ENCODE results near the gene LTA4H. TPM values are rescaled to one million over a fixed set of nuclear protein-coding genes. Genes with fewer than 3 reads are reported as not detected.
"Not testable (repeated sequence)": the region's sequence is repeated elsewhere in the genome, so short reads cannot be mapped to it uniquely, and the experiment has no call there.

Gene LTA4H
- total and polyA plus RNA-seq, 4 donors = 45.5 to 66.8 (median 54.4) TPM

DNA sequence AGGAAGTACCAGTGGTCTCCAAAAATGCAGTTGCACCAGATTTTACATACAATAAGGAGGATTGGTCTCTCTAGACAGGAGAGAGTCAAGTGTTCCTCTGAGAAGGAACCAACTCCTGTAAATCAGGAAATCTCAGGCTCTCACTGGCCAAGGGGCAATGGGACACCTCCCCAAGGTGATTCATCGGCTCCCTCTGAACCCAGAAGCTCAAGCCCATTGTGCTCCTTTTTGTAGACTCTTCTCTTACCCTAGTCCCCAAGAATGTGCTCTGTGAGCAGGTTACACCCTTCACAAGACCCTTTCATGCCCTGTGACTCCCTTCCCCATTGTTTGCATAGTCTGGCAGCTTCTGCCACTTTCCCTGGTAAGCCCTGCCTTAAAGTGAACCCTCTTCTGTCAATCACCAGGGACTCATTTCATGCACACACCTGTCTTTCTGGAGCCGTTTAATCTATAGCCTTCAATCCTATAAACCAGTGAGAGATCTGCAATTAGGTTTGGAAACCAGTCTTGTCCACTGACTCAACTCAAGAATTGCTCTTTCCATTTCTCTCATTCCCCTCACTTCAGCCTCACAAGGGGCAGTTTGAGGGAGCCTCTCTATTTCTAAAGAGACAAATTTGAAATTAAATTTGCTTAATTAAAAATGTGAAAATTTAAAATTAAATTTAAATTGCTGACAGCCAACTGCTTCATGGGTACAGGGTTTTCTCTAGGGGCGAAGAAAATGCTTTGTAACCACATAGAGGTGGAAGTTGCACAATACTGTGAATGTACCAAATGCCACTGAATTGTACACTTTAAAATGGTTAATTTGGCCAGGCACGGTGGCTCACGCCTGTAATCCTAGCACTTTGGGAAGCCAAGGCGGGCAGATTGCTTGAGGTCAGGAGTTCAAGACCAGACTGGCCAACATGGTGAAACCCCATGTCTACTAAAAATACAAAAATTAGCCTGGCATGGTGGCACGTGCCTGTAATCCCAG is 38.3 kb upstream of the LTA4H start:
- H3K4me3 ChIP-seq (ENCODE audit: low read length in 2 of 2) = no peak overlapping the region
- H3K36me3 ChIP-seq (ENCODE audit: control insufficient read depth in 1 of 2, insufficient read depth in 2 of 2, low read length in 1 of 2) = no peaks in the 10 kb centered on the region
- no peak overlapping the region for H3K27ac ChIP-seq (ENCODE audit: low read depth in 1 of 2, low read length in 2 of 2)
- DNase-seq (no peak), ATAC-seq (ENCODE audit: low FRiP score) (no peak)
- WGBS, 2 donors = 75 to 82% methylated on average over 7 of the region's 7 CpGs
- no peaks in the 10 kb centered on the region for H3K4me1 ChIP-seq (ENCODE audit: control insufficient read depth in 1 of 2, insufficient read depth in 2 of 2, low read length in 2 of 2)
- intact Hi-C loops (cut with DNase I) = no loop called here
- H3K9me3 ChIP-seq (ENCODE audit: control insufficient read depth, low read length) = no peaks in the 10 kb centered on the region
- no peaks in the 10 kb centered on the region for H3K27me3 ChIP-seq (ENCODE audit: control insufficient read depth in 1 of 2, insufficient read depth in 2 of 2, low read length in 1 of 2)

DNA sequence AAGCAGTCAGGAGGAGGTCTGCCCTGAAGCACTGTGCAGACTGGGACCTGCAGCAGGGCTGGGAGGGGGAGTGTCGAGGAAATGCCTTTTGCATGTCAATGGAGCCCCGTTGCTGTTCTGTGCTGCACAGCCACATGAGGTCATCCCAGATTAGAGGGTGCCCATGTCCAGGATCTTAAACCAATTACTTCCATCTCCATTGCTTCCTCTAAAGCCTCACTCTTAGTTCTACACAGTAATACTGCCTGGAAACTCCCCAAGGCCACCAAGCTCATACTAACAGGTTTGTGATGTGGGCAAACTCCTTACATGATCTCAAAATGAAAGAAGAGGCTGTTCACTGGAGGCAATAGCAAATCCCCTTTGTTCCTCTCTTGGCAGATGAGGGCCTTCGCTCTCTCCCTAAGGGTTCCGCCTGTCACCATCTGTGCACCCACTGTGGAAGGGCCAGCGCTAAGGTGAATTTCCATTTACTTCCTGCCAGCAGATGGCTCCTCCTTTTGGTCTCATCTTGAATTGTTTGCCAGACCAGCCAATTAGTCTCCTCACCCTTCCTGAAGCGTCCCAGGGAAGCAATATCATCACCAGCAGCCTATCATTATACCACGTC is 35.4 kb upstream of the LTA4H start:
- no peak for ATAC-seq (ENCODE audit: low FRiP score)

DNA sequence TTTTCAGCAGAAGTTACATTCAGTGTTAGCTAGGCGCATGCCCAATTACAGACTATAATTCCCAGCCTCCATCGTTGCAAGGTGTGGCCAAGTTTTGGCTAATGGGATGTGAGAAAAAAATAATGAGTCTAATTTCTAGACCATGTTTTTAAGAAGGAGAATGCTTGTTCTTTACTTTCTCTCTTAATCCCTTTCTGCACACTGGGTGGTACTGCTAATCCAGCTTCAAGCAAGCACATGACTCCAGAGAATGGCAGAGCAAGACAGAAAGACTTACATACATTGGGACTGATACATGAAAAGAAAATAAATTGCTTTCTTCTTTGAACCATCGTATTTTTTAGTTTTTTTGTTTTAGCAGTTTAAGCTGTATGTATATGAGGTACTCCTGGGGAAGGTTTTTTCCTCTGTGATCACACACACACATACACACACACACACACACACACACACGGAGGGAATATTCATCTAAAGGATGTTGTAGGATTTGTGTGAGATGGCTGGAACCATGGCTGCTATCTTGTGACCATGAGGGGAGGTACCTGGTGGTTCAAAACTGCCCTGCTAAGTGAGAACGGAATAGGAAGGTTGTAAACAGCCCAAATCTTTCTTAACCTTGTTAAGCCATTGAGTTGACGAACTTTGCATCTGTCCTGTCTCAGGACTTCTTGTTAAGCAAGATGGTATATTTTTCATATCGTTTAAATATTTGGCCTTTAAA is 34.3 kb upstream of the LTA4H start:
- Histone ChIP-seq H3K27ac (ENCODE audit: low read depth in 1 of 2, low read length in 2 of 2) (no peak overlapping the region), H3K9me3 (ENCODE audit: control insufficient read depth, low read length) (no peaks in the 10 kb centered on the region), H3K27me3 (ENCODE audit: control insufficient read depth in 1 of 2, insufficient read depth in 2 of 2, low read length in 1 of 2) (no peaks in the 10 kb centered on the region), H3K4me3 (ENCODE audit: low read length in 2 of 2) (no peak overlapping the region), H3K36me3 (ENCODE audit: control insufficient read depth in 1 of 2, insufficient read depth in 2 of 2, low read length in 1 of 2) (no peaks in the 10 kb centered on the region), H3K4me1 (ENCODE audit: control insufficient read depth in 1 of 2, insufficient read depth in 2 of 2, low read length in 2 of 2) (no peaks in the 10 kb centered on the region)
- WGBS, 2 donors = 85% methylated on average over 7 of the region's 7 CpGs
- intact Hi-C loops (cut with DNase I) = loop anchor here in 1 of 2 donors (10.0 kb wide), 1 partner anchor 335 kb away; the partner anchor contains the start of gene CDK17
- DNase-seq (no peak), ATAC-seq (ENCODE audit: low FRiP score) (no peak)

More for the DNA sequence above, 35.4 kb upstream of the LTA4H start:
- 48 to 53% methylated on average over 7 of the region's 7 CpGs for WGBS, 2 donors
- no peak for DNase-seq
- no peaks in the 10 kb centered on the region for H3K36me3 ChIP-seq (ENCODE audit: control insufficient read depth in 1 of 2, insufficient read depth in 2 of 2, low read length in 1 of 2)
- H3K4me1 ChIP-seq (ENCODE audit: control insufficient read depth in 1 of 2, insufficient read depth in 2 of 2, low read length in 2 of 2) = no peaks in the 10 kb centered on the region
- H3K9me3 ChIP-seq (ENCODE audit: control insufficient read depth, low read length) = no peaks in the 10 kb centered on the region
- H3K4me3 ChIP-seq (ENCODE audit: low read length in 2 of 2) = no peak overlapping the region
- no peaks in the 10 kb centered on the region for H3K27me3 ChIP-seq (ENCODE audit: control insufficient read depth in 1 of 2, insufficient read depth in 2 of 2, low read length in 1 of 2)
- H3K27ac ChIP-seq (ENCODE audit: low read depth in 1 of 2, low read length in 2 of 2) = no peak overlapping the region
- intact Hi-C loops (cut with DNase I) = no loop called here

DNA sequence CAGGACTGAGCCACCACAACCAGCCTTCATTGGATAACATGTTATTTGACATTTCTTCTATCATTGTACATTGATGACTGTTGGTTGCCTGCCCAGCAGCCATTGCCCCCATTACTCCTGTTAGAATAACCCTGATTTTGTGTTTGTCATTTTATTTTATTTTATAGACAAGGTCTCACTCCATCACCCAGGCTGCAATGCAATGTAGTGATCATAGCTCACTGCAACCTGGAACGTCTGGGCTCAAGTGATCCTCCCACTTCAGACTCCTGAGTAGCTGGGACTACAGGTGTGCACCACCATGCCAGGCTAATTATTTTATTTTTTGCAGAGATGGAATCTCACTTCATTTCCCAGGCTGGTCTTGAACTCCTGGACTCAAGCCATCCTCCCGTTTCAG is 33.2 kb upstream of the LTA4H start:
- intact Hi-C loops (cut with DNase I) = loop anchor here in 1 of 2 donors (10.0 kb wide), 1 partner anchor 336 kb away; the partner anchor contains the start of gene CDK17
- H3K9me3 ChIP-seq (ENCODE audit: control insufficient read depth, low read length) = no peaks in the 10 kb centered on the region
- 87 to 90% methylated on average over 2 of the region's 2 CpGs for WGBS, 2 donors
- no peak overlapping the region for H3K4me3 ChIP-seq (ENCODE audit: low read length in 2 of 2)
- DNase-seq (no peak), ATAC-seq (ENCODE audit: low FRiP score) (no peak)
- no peaks in the 10 kb centered on the region for H3K36me3 ChIP-seq (ENCODE audit: control insufficient read depth in 1 of 2, insufficient read depth in 2 of 2, low read length in 1 of 2)
- no peaks in the 10 kb centered on the region for H3K27me3 ChIP-seq (ENCODE audit: control insufficient read depth in 1 of 2, insufficient read depth in 2 of 2, low read length in 1 of 2)
- no peak overlapping the region for H3K27ac ChIP-seq (ENCODE audit: low read depth in 1 of 2, low read length in 2 of 2)
- H3K4me1 ChIP-seq (ENCODE audit: control insufficient read depth in 1 of 2, insufficient read depth in 2 of 2, low read length in 2 of 2) = no peaks in the 10 kb centered on the region

DNA sequence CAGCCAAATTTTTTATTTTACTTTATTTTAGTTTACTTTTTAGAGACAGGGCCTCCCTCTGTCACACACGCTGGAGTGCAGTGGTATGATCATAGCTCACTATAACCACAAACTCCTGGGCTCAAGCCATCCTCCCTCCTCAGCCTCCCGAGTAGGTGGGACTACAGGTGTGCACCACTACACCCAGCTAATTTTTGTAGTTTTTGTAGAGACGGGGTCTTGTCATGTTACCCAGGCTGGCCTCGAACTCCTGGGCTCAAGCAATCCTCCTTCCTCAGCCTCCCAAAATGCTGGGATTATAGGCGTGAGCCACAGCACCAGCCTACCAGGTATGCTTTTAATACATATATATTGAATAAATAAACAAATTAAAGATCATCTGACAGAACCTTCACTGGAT is 32.7 kb upstream of the LTA4H start:
- no peaks in the 10 kb centered on the region for H3K9me3 ChIP-seq (ENCODE audit: control insufficient read depth, low read length)
- no peaks in the 10 kb centered on the region for H3K36me3 ChIP-seq (ENCODE audit: control insufficient read depth in 1 of 2, insufficient read depth in 2 of 2, low read length in 1 of 2)
- H3K27ac ChIP-seq (ENCODE audit: low read depth in 1 of 2, low read length in 2 of 2) = no peak overlapping the region
- no peak overlapping the region for H3K4me3 ChIP-seq (ENCODE audit: low read length in 2 of 2)
- 94 to 95% methylated on average over 5 of the region's 5 CpGs for WGBS, 2 donors
- no peak for DNase-seq
- no peaks in the 10 kb centered on the region for H3K27me3 ChIP-seq (ENCODE audit: control insufficient read depth in 1 of 2, insufficient read depth in 2 of 2, low read length in 1 of 2)
- intact Hi-C loops (cut with DNase I) = loop anchor here in 1 of 2 donors (10.0 kb wide), 1 partner anchor 337 kb away; the partner anchor contains the start of gene CDK17
- no peaks in the 10 kb centered on the region for H3K4me1 ChIP-seq (ENCODE audit: control insufficient read depth in 1 of 2, insufficient read depth in 2 of 2, low read length in 2 of 2)
- no peak for ATAC-seq (ENCODE audit: low FRiP score)

DNA sequence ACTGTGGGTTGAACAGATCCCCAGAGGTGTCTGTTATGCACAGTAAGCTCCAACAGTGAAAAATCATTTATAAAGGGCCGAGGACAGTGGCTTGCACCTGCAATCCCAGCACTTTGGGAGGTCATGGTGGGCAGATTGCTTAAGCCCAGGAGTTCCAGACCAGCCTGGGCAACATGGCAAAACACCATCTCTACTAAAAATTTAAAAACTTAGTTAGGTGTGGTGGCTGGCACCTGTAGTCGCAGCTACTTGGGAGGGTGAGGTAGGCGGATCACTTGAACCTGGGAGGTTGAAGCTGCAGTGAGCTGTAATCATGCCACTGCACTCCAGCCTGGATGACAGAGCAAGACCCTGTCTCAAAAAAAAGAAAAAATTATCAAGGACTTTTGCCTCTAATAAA is 30.4 kb upstream of the LTA4H start:
- WGBS, 2 donors = 95 to 100% methylated on average over 3 of the region's 3 CpGs
- not testable (repeated sequence) for DNase-seq; H3K36me3 ChIP-seq (ENCODE audit: control insufficient read depth in 1 of 2, insufficient read depth in 2 of 2, low read length in 1 of 2); H3K4me3 ChIP-seq (ENCODE audit: low read length in 2 of 2); H3K27ac ChIP-seq (ENCODE audit: low read depth in 1 of 2, low read length in 2 of 2); ATAC-seq (ENCODE audit: low FRiP score); H3K4me1 ChIP-seq (ENCODE audit: control insufficient read depth in 1 of 2, insufficient read depth in 2 of 2, low read length in 2 of 2); H3K27me3 ChIP-seq (ENCODE audit: control insufficient read depth in 1 of 2, insufficient read depth in 2 of 2, low read length in 1 of 2); H3K9me3 ChIP-seq (ENCODE audit: control insufficient read depth, low read length)
- intact Hi-C loops (cut with DNase I) = loop anchor here in 1 of 2 donors (2.0 to 10.0 kb wide), 2 partner anchors 339 to 451 kb away; partner anchors contain the start of gene CDK17

DNA sequence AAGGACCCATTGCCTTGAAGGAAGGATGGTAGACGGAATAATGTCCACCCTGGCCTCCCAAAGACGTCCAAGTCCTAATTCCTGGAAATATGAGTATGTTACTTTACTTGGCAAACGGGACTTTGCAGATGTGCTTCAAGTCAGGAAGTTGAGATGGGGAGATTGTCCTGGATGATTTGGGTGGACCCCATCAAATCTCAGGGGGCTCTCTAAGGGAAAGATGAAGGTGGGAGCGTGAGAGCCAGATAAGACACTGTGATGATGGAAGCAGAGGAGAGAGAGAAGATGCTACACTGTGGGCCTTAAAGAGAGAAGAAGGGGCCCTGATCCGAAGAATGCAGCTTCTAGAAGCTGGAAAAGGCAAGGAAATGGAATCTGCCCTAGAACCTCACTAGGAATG is 29.6 kb upstream of the LTA4H start:
- no peak for ATAC-seq (ENCODE audit: low FRiP score)
- 81 to 86% methylated on average over 5 of the region's 5 CpGs for WGBS, 2 donors
- no peaks in the 10 kb centered on the region for H3K27me3 ChIP-seq (ENCODE audit: control insufficient read depth in 1 of 2, insufficient read depth in 2 of 2, low read length in 1 of 2)
- no peaks in the 10 kb centered on the region for H3K36me3 ChIP-seq (ENCODE audit: control insufficient read depth in 1 of 2, insufficient read depth in 2 of 2, low read length in 1 of 2)
- no peak overlapping the region for H3K27ac ChIP-seq (ENCODE audit: low read depth in 1 of 2, low read length in 2 of 2)
- no peak for DNase-seq
- intact Hi-C loops (cut with DNase I) = loop anchor here (2.0 to 10.0 kb wide), 4 partner anchors 132 to 452 kb away; partner anchors contain the start of gene CDK17 (in 1 of the 2)
- H3K4me1 ChIP-seq (ENCODE audit: control insufficient read depth in 1 of 2, insufficient read depth in 2 of 2, low read length in 2 of 2) = no peaks in the 10 kb centered on the region
- H3K9me3 ChIP-seq (ENCODE audit: control insufficient read depth, low read length) = no peaks in the 10 kb centered on the region
- no peak overlapping the region for H3K4me3 ChIP-seq (ENCODE audit: low read length in 2 of 2)

DNA sequence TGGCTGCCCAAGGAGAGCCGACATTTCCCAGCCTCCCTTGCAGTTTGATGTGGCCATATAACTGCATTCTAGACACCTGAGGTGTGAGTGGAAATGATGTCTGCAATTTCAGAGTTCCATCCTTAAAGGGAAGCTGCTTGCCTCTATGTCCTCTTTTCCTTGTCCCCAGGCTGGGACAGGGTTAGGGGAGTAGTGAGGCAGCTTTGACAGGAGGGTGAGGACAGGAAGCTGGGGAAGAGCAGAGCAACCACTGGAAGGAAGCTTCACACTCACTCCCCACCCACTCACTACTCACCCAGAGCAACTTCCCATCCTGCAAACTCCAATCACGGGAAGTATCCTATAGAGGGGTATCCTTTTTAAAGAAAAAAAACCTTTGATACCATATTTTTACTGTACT is 28.9 kb upstream of the LTA4H start:
- intact Hi-C loops (cut with DNase I) = loop anchor here (2.0 to 10.0 kb wide), 4 partner anchors 133 to 453 kb away; partner anchors contain the start of gene CDK17 (in 1 of the 2)
- H3K4me1 ChIP-seq (ENCODE audit: control insufficient read depth in 1 of 2, insufficient read depth in 2 of 2, low read length in 2 of 2) = no peaks in the 10 kb centered on the region
- ATAC-seq (ENCODE audit: low FRiP score) (no peak), DNase-seq (no peak)
- H3K9me3 ChIP-seq (ENCODE audit: control insufficient read depth, low read length) = no peaks in the 10 kb centered on the region
- no peaks in the 10 kb centered on the region for H3K36me3 ChIP-seq (ENCODE audit: control insufficient read depth in 1 of 2, insufficient read depth in 2 of 2, low read length in 1 of 2)
- WGBS, 2 donors = 77 to 86% methylated on average over 2 of the region's 2 CpGs
- no peaks in the 10 kb centered on the region for H3K27me3 ChIP-seq (ENCODE audit: control insufficient read depth in 1 of 2, insufficient read depth in 2 of 2, low read length in 1 of 2)
- no peak overlapping the region for H3K4me3 ChIP-seq (ENCODE audit: low read length in 2 of 2)
- H3K27ac ChIP-seq (ENCODE audit: low read depth in 1 of 2, low read length in 2 of 2) = no peak overlapping the region
